Limb (tissue), 2 donors: ENCODE results near the gene ADAMTS14.
A peak's percentile ranks its signal among the peaks of the same experiment; 100 is the strongest.
"Not testable (repeated sequence)": the region's sequence is repeated elsewhere in the genome, so short reads cannot be mapped to it uniquely, and the experiment has no call there.

Experiments
- DNase-seq, 2 donors: peaks; one replicate each; pipeline ENCODE4 v3.0.0-alpha.2; 2016; ENCODE audit errors: extremely low spot score in 2 of 2

The ADAMTS14 gene, protein sequence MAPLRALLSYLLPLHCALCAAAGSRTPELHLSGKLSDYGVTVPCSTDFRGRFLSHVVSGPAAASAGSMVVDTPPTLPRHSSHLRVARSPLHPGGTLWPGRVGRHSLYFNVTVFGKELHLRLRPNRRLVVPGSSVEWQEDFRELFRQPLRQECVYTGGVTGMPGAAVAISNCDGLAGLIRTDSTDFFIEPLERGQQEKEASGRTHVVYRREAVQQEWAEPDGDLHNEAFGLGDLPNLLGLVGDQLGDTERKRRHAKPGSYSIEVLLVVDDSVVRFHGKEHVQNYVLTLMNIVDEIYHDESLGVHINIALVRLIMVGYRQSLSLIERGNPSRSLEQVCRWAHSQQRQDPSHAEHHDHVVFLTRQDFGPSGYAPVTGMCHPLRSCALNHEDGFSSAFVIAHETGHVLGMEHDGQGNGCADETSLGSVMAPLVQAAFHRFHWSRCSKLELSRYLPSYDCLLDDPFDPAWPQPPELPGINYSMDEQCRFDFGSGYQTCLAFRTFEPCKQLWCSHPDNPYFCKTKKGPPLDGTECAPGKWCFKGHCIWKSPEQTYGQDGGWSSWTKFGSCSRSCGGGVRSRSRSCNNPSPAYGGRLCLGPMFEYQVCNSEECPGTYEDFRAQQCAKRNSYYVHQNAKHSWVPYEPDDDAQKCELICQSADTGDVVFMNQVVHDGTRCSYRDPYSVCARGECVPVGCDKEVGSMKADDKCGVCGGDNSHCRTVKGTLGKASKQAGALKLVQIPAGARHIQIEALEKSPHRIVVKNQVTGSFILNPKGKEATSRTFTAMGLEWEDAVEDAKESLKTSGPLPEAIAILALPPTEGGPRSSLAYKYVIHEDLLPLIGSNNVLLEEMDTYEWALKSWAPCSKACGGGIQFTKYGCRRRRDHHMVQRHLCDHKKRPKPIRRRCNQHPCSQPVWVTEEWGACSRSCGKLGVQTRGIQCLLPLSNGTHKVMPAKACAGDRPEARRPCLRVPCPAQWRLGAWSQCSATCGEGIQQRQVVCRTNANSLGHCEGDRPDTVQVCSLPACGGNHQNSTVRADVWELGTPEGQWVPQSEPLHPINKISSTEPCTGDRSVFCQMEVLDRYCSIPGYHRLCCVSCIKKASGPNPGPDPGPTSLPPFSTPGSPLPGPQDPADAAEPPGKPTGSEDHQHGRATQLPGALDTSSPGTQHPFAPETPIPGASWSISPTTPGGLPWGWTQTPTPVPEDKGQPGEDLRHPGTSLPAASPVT

DNA sequence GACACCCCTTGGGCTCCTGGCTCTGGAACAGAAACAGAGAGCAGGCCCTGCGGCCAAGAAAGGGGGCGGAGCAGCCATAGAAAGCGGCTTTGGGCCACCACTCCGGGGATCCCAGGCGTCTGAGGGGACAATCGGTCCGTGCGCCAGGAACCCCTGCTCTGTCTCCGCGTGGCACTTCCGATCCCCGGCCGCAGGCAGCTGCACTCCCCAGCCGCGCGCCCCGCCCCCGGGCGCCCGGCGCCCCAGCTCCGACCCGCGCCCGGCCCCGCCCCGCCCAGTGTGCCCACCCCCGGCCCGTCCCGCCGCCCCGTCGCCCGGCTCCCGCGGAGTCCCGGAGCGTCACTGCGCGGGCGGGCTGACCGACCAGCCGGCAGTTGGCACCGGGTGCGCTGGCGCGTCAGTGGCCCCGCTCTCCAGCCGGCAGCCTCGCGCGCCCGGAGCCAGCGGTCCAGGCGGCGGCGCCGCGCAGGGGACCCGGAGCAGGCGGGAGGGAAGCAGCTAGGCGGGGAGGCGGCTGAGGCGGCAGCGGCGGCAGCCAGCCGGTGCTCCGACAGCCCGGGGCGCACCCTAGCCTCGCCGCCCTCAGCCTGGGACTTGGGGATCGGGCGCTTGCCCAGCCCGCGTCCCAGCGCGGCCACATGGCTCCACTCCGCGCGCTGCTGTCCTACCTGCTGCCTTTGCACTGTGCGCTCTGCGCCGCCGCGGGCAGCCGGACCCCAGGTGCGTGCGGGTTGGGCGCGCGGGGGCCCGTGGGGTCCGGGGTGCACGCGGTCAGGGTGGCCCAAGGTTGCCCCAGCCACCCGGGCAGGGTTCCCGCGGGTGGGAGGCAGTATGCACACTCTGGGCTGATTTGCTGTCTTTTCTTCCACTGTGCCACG lies at the start of gene ADAMTS14:
Gene ADAMTS14 (plus strand): TSS at position 342 of the 878 bp plus-strand sequence. CDS start 297 bp downstream, at position 639.
- DNase-seq, result peak in 1 of 2 donors; percentile 76

DNA sequence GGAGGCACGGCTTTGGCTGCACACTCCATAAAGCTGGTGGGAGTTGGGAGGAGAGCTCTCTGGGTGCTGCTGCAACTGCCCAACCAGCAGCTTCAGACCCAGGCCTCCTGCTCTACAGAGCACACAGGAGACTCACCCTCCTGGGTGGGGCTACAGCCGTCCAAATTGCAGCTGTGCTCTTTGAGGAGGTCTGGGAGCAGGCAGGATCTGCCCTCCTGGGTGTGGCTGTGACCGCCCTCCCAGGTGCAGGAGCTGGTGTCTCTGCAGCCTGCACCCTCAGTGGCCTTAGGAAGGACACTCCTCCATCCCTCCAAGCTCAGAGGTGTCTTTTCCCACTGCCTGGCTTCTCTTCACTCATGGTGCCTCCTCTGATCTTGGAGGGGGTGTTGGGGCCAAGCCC lies 49.8 kb upstream of the ADAMTS14 start:
- DNase-seq, result no peak

DNA sequence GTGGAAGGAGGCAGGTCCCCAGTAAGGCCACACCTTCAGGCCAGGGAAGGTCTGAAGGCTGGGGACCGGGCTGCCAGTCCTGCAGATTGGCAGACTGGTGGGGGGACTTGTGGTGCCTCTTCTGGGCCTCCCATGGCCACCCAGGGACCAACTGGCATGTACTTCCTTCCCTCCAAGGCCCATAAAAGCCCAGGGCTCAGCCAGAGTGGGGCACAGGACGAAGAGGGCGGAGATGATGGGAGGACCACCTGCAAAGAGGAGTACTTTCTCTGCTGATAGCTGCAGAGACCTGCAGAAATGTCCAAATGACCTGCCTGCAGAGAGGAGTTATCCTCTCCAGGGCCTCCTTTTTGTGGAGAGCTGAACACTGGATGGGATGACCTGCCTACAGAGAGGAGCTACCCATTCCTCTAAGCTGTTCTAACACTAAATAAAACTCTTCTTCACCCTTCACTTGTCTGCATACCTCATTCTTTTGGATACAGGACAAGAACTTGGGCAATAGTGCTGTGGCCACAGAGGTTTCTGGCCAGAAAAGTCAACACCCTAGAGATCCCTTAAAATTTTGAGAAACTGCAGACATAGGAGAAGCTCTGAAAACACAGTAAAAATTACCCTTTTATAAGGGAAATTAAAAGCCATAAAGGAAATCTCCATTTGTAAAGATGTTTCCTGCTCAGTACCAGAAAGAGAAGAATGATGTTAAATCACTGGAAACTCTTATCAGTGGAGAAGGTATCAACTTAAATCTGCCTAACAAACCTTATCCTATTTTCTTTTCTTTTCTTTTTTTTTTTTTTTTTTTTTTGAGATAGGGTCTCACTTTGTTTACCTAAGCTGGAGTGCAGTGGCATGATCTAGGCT lies 49.1 kb upstream of the ADAMTS14 start:
- no peak for DNase-seq

DNA sequence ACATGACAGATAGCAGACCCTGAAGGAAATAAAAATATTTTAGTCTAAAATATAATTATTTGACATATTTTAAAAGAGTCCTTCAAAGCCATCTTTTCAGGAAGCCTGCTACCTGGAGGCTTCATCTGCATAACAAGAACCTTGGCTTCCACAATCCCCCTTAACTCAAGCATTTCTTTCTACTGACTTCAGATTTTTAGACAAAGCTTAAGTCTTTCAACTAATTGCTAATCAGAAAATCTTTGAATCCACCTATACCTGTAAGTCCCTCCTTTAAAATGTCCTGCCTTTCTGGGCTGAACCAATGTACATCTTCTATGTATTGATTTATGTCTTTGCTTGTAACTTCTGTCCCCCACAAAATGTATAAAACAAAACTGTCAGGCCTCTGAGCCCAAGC lies 46.2 kb upstream of the ADAMTS14 start:
- no peak for DNase-seq

DNA sequence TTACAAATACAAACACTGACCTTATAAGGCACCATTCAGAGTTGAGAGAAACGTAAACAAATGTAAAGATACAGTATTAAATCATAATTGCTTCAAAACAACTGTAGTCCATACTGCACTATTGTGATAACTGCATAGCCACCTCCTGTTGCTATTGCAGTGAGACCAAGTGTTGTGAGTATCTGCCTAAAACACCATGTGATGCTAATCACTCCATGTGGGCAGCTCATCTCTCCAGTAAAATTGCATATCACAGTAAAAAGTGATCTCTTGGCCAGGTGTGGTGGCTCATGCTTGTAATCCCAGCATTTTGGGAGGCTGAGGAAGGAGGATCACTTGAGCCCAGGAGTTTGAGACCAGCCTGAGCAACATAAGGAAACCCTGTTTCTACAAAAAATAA lies 43.0 kb upstream of the ADAMTS14 start:
- DNase-seq, result no peak

DNA sequence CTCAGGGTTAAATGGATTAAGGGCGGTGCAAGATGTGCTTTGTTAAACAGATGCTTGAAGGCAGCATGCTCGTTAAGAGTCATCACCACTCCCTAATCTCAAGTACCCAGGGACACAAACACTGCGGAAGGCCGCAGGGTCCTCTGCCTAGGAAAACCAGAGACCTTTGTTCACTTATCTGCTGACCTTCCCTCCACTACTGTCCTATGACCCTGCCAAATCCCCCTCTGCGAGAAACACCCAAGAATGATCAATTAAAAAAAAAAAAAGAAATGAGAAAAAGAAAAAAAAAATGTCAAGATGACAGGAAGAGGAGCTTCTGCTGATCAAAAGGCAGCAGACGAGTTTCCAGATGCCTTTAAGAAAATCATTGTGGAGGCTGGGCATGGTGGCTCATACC lies 40.6 kb upstream of the ADAMTS14 start:
- DNase-seq, result not testable (repeated sequence)

DNA sequence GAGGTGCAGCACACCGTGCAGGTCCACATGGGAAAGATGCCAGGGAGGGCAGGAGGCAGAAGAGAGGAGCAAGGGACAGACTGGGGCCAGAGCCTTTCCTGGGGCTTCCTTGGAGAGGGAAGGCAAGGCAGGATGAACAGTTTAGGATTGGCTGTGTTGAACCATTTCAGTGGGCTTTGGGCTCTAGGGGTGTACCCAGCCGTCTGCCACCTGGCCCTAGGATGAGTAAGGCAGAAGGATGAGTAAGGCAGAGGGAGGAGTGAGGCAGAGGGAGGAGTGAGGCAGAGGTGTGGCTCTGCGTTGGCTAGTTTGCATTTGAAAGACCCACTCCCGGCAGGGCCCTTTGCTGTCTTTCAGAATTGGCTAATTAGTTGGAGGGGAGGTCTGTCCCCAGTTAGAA lies 38.3 kb upstream of the ADAMTS14 start:
- DNase-seq, result no peak

DNA sequence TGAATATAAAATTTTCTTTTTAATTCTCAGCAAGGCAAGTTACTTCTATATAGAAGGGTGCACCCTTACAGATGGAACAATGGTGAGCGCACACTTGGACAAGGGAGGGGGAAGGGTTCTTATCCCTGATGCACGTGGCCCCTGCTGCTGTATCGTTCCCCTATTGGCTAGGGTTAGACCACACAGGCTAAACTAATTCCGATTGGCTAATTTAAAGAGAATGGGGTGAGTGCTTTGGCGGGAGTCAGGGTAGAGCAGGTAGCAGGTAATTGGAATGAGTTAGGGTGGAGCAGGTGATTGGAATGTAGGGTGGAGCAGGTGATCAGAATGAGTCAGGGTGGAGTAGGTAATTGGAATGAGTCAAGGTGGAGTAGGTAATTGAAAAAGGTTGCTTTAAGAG lies 37.8 kb upstream of the ADAMTS14 start:
- not testable (repeated sequence) for DNase-seq

DNA sequence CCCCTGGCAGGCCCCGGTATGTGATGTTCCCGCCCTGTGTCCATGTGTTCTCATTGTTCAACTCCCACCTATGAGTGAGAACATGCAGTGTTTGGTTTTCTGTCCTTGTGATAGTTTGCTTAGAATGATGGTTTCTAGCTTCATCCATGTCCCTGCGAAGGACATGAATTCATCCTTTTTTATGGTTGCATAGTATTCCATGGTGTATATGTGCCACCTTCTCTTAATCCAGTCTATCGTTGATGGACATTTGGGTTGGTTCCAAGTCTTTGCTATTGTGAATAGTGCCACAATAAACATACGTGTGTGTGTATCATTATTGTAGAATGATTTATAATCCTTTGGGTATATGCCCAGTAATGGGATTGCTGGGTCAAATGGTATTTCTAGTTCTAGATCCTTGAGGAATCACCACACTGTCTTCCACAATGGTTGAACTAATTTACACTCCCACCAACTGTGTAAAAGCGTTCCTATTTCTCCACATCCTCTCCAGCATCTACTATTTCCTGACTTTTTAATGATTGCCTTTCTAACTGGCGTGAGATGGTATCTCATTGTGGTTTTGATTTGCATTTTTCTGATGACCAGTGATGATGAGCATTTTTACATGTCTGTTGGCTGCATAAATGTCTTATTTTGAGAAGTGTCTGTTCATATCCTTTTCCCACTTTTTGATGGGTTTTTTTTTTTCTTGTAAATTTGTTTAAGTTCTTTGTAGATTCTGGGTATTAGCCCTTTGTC lies 32.5 kb upstream of the ADAMTS14 start:
- not testable (repeated sequence) for DNase-seq

DNA sequence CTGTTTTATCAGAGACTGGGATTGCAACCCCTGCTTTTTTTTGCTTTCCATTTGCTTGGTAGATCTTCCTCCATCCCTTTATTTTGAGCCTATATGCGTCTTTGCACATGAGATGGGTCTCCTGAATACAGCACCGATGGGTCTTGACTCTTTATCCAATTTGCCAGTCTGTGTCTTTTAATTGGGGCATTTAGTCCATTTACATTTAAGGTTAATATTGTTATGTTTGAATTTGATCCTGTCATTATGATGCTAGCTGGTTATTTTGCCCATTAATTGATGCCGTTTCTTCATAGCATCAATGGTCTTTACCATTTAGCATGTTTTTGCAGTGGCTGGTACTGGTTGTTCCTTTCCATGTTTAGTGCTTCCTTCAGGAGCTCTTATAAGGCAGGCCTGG lies 29.0 kb upstream of the ADAMTS14 start:
- not testable (repeated sequence) for DNase-seq

DNA sequence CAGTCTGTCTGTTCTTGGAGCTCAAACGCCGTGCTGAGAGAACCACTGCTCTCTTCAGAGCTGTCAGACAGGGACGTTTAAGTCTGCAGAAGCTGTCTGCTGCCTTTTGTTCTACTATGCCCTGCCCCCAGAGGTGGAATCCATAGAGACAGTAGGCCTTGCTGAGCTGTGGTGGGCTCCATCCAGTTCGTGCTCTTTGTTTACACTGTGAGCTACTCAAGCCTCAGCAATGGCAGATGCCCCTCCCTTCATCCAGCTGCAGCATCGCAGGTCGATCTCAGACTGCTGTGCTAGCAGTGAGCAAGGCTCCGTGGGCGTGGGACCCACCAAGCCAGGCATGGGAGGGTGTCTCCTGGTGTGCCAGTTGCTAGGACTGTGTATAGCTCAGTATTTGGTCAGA lies 27.3 kb upstream of the ADAMTS14 start:
- DNase-seq, result not testable (repeated sequence)

DNA sequence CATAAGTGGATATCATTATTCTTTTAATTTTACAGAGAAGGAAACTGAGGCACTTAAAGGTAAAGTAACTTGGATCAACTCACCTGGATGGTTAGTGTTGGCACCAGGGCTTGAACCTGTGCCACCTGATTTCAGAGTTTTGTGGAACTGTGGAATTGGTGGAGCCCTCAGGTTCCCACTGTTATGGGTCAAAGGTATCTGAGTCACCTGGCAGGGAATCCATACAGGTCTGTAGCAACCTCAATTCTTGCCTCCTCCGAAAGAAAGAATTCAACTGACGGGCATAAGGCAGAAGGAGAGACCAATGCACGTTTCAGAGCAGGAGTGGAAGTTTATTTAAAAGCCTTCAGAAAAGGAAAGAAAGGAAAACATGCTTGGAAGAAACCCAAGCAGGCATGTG lies 25.2 kb upstream of the ADAMTS14 start:
- no peak for DNase-seq

DNA sequence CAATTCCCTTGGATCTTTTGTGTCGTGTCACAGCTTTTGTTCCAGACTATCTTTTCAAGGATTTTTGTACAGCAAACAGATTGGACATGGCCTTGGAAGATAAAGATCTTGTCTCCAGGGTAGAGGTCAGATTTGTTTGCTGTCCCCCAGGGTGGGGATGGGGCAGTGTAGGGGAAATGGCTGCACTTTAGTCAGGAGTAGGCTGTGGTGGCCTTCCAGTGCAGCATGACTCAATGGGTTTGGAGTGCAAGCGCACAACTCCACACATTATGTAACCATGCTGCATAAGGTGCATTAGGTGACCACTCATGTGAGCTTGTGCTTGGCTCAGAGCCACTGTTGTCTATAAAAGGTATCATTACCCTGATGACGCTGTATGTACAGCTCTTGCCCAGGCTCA lies 23.9 kb upstream of the ADAMTS14 start:
- DNase-seq, result no peak

DNA sequence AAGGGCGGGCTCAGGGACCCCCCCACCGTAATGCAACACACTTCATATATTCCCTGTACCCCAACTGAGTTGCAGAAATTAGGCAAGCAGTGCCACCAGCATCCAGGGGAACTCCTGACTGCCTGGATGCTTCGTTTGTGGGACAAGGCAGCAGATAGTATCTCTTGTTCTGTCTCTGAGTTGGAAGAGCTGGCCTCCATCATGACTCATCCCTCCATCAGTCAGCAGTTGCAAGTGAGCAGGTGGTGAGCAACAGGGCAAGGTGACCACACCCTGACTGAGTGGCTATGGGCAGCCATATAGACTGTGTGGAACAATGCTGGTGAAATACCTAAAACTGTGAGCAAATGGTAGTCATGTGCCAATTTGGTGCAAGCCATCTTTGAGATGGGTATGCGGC lies 22.8 kb upstream of the ADAMTS14 start:
- DNase-seq, result no peak

DNA sequence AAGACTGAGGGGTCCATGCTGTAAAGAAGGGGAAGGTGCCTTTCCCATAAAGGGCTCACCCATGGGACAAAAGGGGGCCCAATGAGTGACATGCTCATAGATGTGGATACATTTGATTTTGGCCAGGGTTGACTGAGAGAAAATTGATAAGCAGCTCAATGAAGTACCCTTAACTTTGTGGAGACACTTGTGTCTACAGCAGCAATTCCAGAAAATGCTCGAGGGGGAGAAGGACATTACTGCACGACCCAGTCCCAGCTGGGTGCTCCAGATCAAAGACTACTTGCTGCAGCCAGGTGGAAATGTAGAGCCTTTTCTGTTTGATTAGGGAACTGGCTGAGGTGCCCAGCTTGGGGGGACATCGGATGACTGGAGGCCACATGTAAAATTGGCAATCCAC lies 22.2 kb upstream of the ADAMTS14 start:
- no peak for DNase-seq

DNA sequence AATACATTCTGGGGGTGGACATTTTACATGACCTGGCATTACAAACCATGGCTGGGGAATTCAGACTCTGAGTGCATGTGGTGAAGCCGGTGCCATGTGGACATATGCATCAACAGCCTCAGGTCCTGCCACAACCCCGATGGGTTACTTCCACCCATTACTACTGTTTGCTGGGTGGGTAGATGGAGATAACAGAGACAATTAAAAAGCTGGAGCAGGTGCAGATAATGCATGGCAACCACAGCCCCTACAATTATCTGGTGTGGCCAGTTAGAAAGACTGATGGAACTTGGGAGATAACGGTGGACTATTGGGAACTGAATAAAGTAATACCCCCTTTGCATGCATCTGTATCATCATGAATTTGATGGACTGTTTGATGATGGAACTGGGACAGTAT lies 21.6 kb upstream of the ADAMTS14 start:
- no peak for DNase-seq

DNA sequence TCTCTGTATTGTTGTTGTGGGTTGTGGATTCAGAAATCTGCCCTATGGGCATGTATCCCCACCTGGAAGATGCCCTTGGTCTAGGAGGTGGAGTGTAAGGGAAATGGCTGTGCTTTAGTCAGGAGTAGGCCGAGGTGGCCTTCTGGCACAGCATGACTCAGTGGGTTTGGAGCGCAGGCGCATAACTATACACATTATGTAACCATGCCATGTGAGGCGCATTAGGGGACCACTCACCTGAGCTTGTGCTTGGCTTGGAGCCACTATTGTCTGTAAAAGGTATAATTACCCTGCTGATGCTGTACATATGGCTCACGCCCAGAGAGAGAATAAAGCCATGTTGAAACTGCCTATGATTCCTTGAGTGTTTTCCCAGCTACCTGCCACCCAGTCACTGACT lies 20.6 kb upstream of the ADAMTS14 start:
- DNase-seq, result no peak

DNA sequence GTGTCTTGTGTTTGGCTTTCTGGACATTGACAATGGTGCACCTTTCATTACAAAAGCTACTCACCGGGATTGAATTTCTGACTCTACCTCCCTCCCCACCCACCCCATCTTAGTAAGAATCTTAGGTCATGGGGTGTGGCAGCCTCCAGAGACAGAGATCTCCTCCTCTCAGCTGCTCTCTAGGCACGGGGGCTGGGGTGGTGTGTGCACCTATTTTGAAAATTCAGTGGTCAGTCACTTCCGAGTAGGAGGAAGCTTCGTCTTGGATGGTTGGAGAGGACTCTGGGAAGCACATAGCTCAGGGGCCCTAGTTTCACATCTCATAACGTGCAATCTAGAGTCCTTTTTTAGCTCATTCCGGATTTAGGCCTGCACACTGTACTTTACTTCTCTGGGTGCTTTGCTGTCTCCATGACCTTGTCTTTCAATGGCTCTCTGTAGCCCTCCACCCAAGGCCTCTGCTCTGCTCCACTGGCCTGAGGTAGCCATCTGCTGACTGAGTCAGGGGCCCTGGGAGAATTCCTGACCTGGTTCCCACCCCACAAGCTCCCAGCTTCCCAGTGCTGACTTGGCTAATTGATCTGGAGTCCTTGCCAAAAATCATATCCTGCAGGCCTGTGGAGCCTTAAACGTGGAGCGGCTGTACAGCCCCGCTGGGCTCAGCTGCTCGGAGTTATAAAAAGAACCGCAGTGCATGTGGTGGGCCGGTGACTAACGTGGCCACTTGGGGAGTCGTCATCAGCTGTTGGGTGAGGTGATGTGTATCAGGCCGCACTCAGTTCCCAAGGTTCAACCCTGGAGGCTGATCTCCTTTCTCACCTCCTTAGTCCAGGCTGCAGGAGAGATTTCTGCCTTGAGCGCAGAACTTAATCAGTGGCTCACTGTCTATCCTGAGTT lies 19.3 kb upstream of the ADAMTS14 start:
- DNase-seq, result peak; percentile 75 to 83
